ENCODE results near the gene ATP11A.
A peak's percentile ranks its signal among the peaks of the same experiment; 100 is the strongest.

ATP11A gene

GRCh38 chr13:112825875-112826274 lies 136.0 kb downstream of the ATP11A start:
- no peak overlapping the region for H3K18ac ChIP-seq (ENCODE audit: low read length)
- H3K79me1 ChIP-seq (ENCODE audit: low read length) = no peaks in the 10 kb centered on the region
- H3K4me1 ChIP-seq (ENCODE audit: control insufficient read depth in 1 of 2, insufficient read depth in 2 of 2, low read length in 2 of 2) = no peaks in the 10 kb centered on the region
- no peak overlapping the region for H4K12ac ChIP-seq (ENCODE audit: low read depth, low read length)
- no peak overlapping the region for H4K91ac ChIP-seq (ENCODE audit: low read depth, low read length)
- no peak overlapping the region for H2BK12ac ChIP-seq (ENCODE audit: low read length)
- peak in 1 of 2 donors; percentile 51 for DNase-seq
- no peak overlapping the region for H2BK5ac ChIP-seq (ENCODE audit: low read depth, low read length, poor library complexity)
- H2AFZ ChIP-seq (ENCODE audit: insufficient read depth, low read length, poor library complexity) = no peak overlapping the region
- no peak overlapping the region for H3K4ac ChIP-seq (ENCODE audit: low read depth, low read length)
- H3K9ac ChIP-seq (ENCODE audit: low read length) = no peak overlapping the region
- no peak overlapping the region for H2BK120ac ChIP-seq (ENCODE audit: insufficient read depth, low read length, poor library complexity)
- H3K23ac ChIP-seq (ENCODE audit: low read length) = no peak overlapping the region
- no CpG with 5 or more reads among the region's 6 CpGs for WGBS (ENCODE audit: extremely low coverage, insufficient coverage, insufficient read length)
- H3K4me3 ChIP-seq (ENCODE audit: low read depth, low read length) = no peak overlapping the region
- no peak overlapping the region for H2AK5ac ChIP-seq (ENCODE audit: low read length)
- H3K9me3 ChIP-seq (ENCODE audit: insufficient read depth, low read depth, low read length) = no peaks in the 10 kb centered on the region
- H3K4me2 ChIP-seq (ENCODE audit: low read length) = no peak overlapping the region
- no peak overlapping the region for H4K8ac ChIP-seq (ENCODE audit: low read depth, low read length)
- H3K79me2 ChIP-seq (ENCODE audit: control insufficient read depth, insufficient read depth, low read length, poor library complexity) = no peaks in the 10 kb centered on the region
- H3K14ac ChIP-seq (ENCODE audit: low read length) = no peak overlapping the region
- no peaks in the 10 kb centered on the region for H3K27me3 ChIP-seq (ENCODE audit: insufficient read depth, low read length)
- peaks cover 39 to 51% of the 10 kb centered on the region in 2 experiments for H3K36me3 ChIP-seq (ENCODE audit: control insufficient read depth in 1 of 2, insufficient read depth in 2 of 2, low read length in 2 of 2)
- H3K27ac ChIP-seq (ENCODE audit: low read depth, low read length) = no peak overlapping the region

- Histone ChIP-seq H3K23ac (ENCODE audit: low read length) (no peak overlapping the region), H4K91ac (ENCODE audit: low read depth, low read length) (no peak overlapping the region), H3K4me2 (ENCODE audit: low read length) (no peak overlapping the region), H3K4me3 (ENCODE audit: low read depth, low read length) (no peak overlapping the region), H3K36me3 (ENCODE audit: control insufficient read depth in 1 of 2, insufficient read depth in 2 of 2, low read length in 2 of 2) (peaks cover 45 to 58% of the 10 kb centered on the region in 2 experiments), H3K4me1 (ENCODE audit: control insufficient read depth in 1 of 2, insufficient read depth in 2 of 2, low read length in 2 of 2) (no peaks in the 10 kb centered on the region), H2BK5ac (ENCODE audit: low read depth, low read length, poor library complexity) (no peak overlapping the region), H3K14ac (ENCODE audit: low read length) (no peak overlapping the region), H3K4ac (ENCODE audit: low read depth, low read length) (no peak overlapping the region), H2BK12ac (ENCODE audit: low read length) (no peak overlapping the region), H3K9me3 (ENCODE audit: insufficient read depth, low read depth, low read length) (peaks cover under 1% of the 10 kb centered on the region), H3K27me3 (ENCODE audit: insufficient read depth, low read length) (no peaks in the 10 kb centered on the region), H2BK120ac (ENCODE audit: insufficient read depth, low read length, poor library complexity) (no peak overlapping the region), H3K79me2 (ENCODE audit: control insufficient read depth, insufficient read depth, low read length, poor library complexity) (no peaks in the 10 kb centered on the region), H2AFZ (ENCODE audit: insufficient read depth, low read length, poor library complexity) (no peak overlapping the region), H4K12ac (ENCODE audit: low read depth, low read length) (no peak overlapping the region), H4K8ac (ENCODE audit: low read depth, low read length) (no peak overlapping the region), H3K18ac (ENCODE audit: low read length) (no peak overlapping the region), H3K79me1 (ENCODE audit: low read length) (no peaks in the 10 kb centered on the region), H2AK5ac (ENCODE audit: low read length) (no peak overlapping the region), H3K9ac (ENCODE audit: low read length) (no peak overlapping the region), H3K27ac (ENCODE audit: low read depth, low read length) (no peak overlapping the region)
- DNase-seq = peak in 1 of 2 donors; percentile 50
- no CpG with 5 or more reads among the region's 14 CpGs for WGBS (ENCODE audit: extremely low coverage, insufficient coverage, insufficient read length)
Observed at GRCh38 chr13:112826565-112826964, 136.7 kb downstream of the ATP11A start.

GRCh38 chr13:112828082-112828699 lies 138.4 kb downstream of the ATP11A start:
- Histone ChIP-seq H3K23ac (ENCODE audit: low read length) (no peak overlapping the region), H3K4ac (ENCODE audit: low read depth, low read length) (no peak overlapping the region), H4K8ac (ENCODE audit: low read depth, low read length) (no peak overlapping the region), H3K4me1 (ENCODE audit: control insufficient read depth in 1 of 2, insufficient read depth in 2 of 2, low read length in 2 of 2) (no peaks in the 10 kb centered on the region), H3K27ac (ENCODE audit: low read depth, low read length) (no peak overlapping the region), H3K4me2 (ENCODE audit: low read length) (no peak overlapping the region), H3K27me3 (ENCODE audit: insufficient read depth, low read length) (no peaks in the 10 kb centered on the region), H2BK5ac (ENCODE audit: low read depth, low read length, poor library complexity) (no peak overlapping the region), H3K14ac (ENCODE audit: low read length) (no peak overlapping the region), H3K4me3 (ENCODE audit: low read depth, low read length) (no peak overlapping the region), H3K9ac (ENCODE audit: low read length) (no peak overlapping the region), H4K12ac (ENCODE audit: low read depth, low read length) (peak overlapping the region; percentile 10), H2AFZ (ENCODE audit: insufficient read depth, low read length, poor library complexity) (no peak overlapping the region), H3K79me1 (ENCODE audit: low read length) (no peaks in the 10 kb centered on the region), H3K18ac (ENCODE audit: low read length) (no peak overlapping the region), H3K36me3 (ENCODE audit: control insufficient read depth in 1 of 2, insufficient read depth in 2 of 2, low read length in 2 of 2) (peaks cover 53 to 64% of the 10 kb centered on the region in 2 experiments), H3K79me2 (ENCODE audit: control insufficient read depth, insufficient read depth, low read length, poor library complexity) (no peaks in the 10 kb centered on the region), H3K9me3 (ENCODE audit: insufficient read depth, low read depth, low read length) (peaks cover 5% of the 10 kb centered on the region), H2AK5ac (ENCODE audit: low read length) (no peak overlapping the region), H2BK12ac (ENCODE audit: low read length) (no peak overlapping the region), H2BK120ac (ENCODE audit: insufficient read depth, low read length, poor library complexity) (no peak overlapping the region), H4K91ac (ENCODE audit: low read depth, low read length) (no peak overlapping the region)
- DNase-seq = no peak
- WGBS (ENCODE audit: extremely low coverage, insufficient coverage, insufficient read length) = no CpG with 5 or more reads among the region's 19 CpGs

GRCh38 chr13:112828756-112829155 lies 138.9 kb downstream of the ATP11A start:
- no CpG with 5 or more reads among the region's 15 CpGs for WGBS (ENCODE audit: extremely low coverage, insufficient coverage, insufficient read length)
- peak overlapping the region; percentile 34 for H3K9ac ChIP-seq (ENCODE audit: low read length)

More at GRCh38 chr13:112828756-112829155, 138.9 kb downstream of the ATP11A start:
- Histone ChIP-seq H3K14ac (ENCODE audit: low read length) (no peak overlapping the region), H3K4me2 (ENCODE audit: low read length) (no peak overlapping the region), H3K79me1 (ENCODE audit: low read length) (no peaks in the 10 kb centered on the region), H2AK5ac (ENCODE audit: low read length) (no peak overlapping the region), H2BK5ac (ENCODE audit: low read depth, low read length, poor library complexity) (no peak overlapping the region), H3K4ac (ENCODE audit: low read depth, low read length) (no peak overlapping the region), H2BK12ac (ENCODE audit: low read length) (no peak overlapping the region), H2BK120ac (ENCODE audit: insufficient read depth, low read length, poor library complexity) (no peak overlapping the region), H4K91ac (ENCODE audit: low read depth, low read length) (no peak overlapping the region), H3K9me3 (ENCODE audit: insufficient read depth, low read depth, low read length) (peaks cover 5% of the 10 kb centered on the region), H4K8ac (ENCODE audit: low read depth, low read length) (no peak overlapping the region), H3K4me3 (ENCODE audit: low read depth, low read length) (no peak overlapping the region), H3K18ac (ENCODE audit: low read length) (no peak overlapping the region), H3K27ac (ENCODE audit: low read depth, low read length) (no peak overlapping the region), H3K79me2 (ENCODE audit: control insufficient read depth, insufficient read depth, low read length, poor library complexity) (no peaks in the 10 kb centered on the region), H3K36me3 (ENCODE audit: control insufficient read depth in 1 of 2, insufficient read depth in 2 of 2, low read length in 2 of 2) (peaks cover 55 to 65% of the 10 kb centered on the region in 2 experiments), H3K27me3 (ENCODE audit: insufficient read depth, low read length) (no peaks in the 10 kb centered on the region), H4K12ac (ENCODE audit: low read depth, low read length) (no peak overlapping the region), H3K4me1 (ENCODE audit: control insufficient read depth in 1 of 2, insufficient read depth in 2 of 2, low read length in 2 of 2) (no peaks in the 10 kb centered on the region), H2AFZ (ENCODE audit: insufficient read depth, low read length, poor library complexity) (no peak overlapping the region), H3K23ac (ENCODE audit: low read length) (no peak overlapping the region)
- no peak for DNase-seq
